Measurements from ENCODE around the gene ARHGAP9.

GRCh38 chr12:57474430-57474829 lies 5.2 kb downstream of the ARHGAP9 start:
- TF ChIP-seq CTCF (IDR thresholded peaks at IDR 0.05; ENCODE audit: control extremely low read depth in 1 of 3, insufficient read depth in 1 of 3, low read depth in 1 of 3, low read length in 3 of 3) (no peak), TCF12 (IDR thresholded peaks at IDR 0.05; ENCODE audit: low read depth, low read length) (no peak), EP300 (IDR thresholded peaks at IDR 0.05; ENCODE audit: borderline replicate concordance in 1 of 2, low read depth in 2 of 2, low read length in 2 of 2) (no peak), SIN3A (conservative IDR thresholded peaks at IDR 0.05 in 1 of 2, IDR thresholded peaks at IDR 0.05 in 1 of 2; ENCODE audit: low read depth in 1 of 2, low read length in 2 of 2) (no peak), KDM4A (IDR thresholded peaks at IDR 0.05; ENCODE audit: low read depth, low read length, severe bottlenecking) (no peak), POLR2A (IDR thresholded peaks at IDR 0.05; ENCODE audit: control extremely low read depth in 1 of 2, low read depth in 2 of 2, low read length in 2 of 2) (no peak), HDAC2 (IDR thresholded peaks at IDR 0.05; ENCODE audit: borderline replicate concordance in 1 of 2, low read depth in 2 of 2, low read length in 2 of 2) (no peak), BACH1 (IDR thresholded peaks at IDR 0.05; ENCODE audit: low read length) (no peak), CREB1 (IDR thresholded peaks at IDR 0.05) (no peak)
- TF ChIP-seq, protein P1, sequence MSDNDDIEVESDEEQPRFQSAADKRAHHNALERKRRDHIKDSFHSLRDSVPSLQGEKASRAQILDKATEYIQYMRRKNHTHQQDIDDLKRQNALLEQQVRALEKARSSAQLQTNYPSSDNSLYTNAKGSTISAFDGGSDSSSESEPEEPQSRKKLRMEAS (IDR thresholded peaks at IDR 0.05), result no peak

Measured in H1 (cell line).